Activated CD8-positive, alpha-beta memory T cell treated with anti-CD3 and anti-CD28 coated beads, Interleukin-2, amount 50 U/mL, for 1 hour (primary cell): ENCODE data around the gene BLOC1S3.

Experiments
- DNase-seq: peaks from one replicate; pipeline ENCODE4 v3.0.0-alpha.2; 2020; ENCODE audit errors: extremely low read depth

Gene BLOC1S3

DNA sequence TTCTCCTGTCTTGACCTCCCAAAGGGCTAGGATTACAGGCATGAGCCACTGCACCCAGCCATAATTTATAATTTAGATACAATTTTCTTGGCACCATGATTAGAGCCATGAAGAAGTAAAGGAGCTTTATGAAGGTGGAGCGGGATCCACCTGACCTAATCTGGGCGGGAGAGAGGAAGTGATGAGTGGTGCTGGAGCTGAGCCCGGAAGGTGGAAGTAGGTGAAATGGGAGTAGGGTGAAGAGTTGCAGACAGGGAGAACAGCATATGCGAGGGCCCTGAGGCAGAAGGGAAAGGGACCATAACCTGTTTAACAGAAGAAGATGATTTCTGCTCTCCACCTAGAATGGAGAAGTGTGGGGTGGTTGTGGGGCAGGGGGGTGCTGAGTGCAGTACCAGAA is 4.2 kb downstream of the BLOC1S3 start:
- DNase-seq = no peak

DNA sequence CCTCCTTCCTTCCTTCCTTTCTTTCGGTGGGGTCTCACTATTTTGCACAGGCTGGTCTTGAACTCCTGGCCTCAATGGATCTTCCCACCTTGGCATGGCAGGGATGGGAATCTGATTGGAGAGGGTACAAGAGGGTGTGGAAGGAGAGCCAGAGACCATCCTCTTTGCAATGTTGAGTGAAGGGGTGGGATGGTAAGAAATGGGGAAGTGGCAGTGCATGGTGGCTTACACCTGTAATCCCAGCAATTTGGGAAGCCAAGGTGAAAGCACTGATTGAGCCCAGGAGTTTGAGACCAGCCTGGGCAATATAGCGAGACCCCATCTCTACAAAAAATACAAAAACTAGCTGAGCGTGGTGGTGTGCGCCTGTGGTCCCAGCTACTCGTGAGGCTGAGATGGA is 5.5 kb downstream of the BLOC1S3 start:
- DNase-seq = no peak

DNA sequence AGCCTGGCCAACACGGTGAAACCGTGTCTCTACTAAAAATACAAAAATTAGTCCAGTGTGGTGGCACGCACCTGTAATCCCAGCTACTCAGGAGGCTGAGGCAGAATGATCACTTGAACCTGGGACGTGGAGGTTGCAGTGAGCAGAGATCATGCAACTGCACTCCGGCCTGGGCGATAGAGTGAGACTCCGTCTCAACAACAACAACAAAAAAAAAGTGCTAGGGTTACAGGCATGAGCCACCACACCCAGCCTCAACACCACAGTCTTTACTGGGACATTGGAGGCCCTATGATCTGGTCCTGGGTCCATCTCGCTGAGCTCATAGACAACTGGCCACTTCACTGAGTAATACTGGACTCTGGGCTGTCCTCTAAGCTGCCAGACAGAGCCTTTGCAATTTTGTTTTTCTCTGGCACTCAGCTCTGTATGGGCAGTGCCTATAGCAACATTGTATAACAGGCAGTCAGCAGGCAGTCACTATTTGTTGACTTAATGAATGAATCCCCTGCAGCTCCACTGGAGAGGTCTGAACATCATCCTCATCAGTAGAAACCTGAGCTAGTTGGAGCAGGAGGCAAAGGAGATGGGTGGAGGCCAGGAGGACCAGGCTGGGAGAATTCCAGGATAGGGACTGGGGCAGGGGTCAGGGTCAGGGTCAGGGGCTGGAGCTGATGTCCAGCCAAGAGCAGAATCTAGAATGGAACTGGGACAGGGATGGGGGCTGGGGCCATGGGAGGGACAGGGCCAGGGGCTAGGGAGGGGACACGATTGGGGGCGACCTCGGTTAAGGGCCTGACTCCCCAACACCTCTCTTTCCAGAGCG is 8.1 kb downstream of the BLOC1S3 start:
- DNase-seq = no peak

DNA sequence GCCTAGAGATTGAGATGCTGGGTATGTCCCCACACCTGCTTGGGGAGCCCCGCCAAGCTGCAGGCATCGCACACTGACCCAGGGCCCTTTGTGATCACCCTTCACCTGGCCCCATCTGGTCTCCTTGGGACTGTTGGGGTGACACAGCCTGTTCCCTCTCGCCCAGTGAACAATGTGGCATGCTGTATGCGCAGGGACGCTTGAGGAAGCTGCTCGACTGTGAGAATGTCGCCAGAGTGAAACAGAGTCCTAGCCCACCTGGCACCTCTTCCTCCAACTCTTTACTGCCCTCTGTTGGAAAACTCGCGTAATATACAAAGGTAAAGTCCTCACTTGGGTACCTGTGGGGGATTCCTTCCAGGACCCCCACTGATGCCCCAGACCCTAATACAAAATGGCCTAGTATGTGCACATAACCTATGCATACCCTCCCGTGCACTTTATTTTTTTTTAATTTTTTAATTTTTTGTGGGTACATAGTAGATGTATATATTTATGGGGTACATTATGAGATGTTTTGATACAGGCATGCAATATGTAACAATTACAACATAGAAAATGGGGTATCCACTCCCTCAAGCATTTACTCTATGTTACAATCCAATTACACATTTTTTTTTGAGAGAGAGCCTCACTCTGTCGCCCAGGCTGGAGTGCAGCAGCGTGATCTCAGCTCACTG is 9.0 kb downstream of the BLOC1S3 start:
- DNase-seq = no peak

DNA sequence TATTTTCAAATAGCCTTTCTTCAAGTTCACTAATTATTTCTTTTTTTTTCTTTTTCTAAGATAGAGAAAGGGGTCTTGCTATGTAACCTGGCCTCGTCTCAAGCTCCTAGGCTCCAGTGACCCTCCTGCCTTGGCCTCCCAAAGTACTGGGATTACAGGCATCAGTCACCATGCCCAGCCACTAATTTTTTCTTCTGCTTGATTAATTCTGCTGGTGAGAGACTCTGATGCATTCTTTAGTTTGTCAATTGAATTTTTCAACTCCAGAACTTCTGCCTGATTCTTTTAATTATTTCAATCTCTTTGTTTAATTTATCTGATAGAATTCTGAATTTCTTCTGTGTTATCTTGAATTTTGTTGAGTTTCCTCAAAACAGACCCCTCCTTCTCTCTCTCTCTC is 11.4 kb downstream of the BLOC1S3 start:
- DNase-seq = no peak

DNA sequence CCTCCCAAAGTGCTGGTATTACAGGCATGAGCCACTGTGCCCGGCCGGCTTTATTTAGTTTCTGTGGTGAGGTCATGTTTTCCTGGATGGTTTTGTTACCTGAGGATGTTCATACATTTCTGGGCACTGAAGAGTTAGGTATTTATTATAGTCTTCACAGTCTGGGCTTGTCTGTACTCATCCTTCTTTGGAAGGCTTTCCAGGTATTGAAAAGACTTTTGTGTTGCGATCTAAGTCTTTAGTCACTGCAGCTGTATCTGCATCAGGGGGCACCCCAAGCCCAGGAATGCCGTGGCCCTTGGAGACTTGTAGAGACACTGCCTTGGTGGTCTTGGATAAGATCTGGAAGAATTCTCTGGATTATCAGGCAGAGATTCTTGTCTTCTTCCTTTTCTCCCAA is 12.8 kb downstream of the BLOC1S3 start:
- DNase-seq = no peak

DNA sequence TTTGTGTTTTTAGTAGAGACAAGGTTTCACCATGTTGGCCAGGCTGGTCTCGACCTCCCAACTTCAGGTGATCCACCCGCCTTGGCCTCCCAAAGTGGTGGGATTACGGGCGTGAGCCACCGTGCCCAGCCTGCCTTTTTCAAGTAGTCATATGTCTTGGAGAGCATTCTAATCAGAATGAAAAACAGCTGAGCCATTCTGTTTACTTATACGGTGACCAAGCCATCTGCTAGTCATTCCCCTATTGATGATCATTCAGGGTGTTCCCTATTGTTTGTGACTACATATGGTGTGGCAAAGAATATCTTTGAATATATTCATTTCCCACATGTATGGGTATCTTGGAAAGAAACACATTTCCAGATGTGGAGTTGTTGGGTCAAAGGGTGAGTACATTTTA is 17.2 kb downstream of the BLOC1S3 start:
- DNase-seq = no peak

DNA sequence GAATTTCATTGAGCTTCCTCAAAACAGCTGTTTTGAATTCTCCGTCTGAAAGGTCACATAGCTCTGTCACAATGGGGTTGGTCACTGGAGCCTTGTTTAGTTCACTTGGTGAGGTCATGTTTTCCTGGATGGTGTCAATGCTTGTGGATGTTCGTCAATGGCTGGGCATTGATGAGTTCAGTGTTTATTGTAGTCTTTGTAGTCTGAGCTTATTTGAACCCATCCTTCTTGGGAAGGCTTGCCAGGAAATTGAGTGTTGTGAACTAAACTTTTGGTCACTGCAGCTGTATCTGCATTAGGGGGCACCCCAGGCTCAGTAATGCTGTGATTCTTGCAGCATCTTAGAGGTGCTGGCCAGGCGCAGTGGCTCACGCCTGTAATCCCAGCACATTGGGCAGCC is 22.0 kb downstream of the BLOC1S3 start:
- no peak for DNase-seq

DNA sequence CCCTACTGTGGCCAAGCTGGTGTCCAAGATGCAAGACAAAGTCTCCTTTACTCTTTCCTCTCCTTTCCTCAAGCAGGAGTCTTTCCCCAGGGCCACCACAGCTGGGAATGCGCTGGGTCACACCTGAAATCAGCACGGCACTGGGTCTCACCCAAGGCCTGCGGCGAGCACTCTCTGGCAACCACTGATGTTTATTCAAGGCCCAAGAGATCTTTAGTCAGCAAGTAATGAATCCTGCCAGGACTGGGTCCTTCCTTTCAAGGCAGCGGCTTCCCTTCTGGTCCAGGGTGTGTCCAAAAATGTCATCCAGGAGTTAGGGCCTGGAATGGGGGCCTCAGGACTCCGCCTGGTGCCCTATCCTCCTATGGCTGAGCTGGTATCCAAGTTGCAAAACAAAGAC is 24.1 kb downstream of the BLOC1S3 start:
- DNase-seq = no peak

DNA sequence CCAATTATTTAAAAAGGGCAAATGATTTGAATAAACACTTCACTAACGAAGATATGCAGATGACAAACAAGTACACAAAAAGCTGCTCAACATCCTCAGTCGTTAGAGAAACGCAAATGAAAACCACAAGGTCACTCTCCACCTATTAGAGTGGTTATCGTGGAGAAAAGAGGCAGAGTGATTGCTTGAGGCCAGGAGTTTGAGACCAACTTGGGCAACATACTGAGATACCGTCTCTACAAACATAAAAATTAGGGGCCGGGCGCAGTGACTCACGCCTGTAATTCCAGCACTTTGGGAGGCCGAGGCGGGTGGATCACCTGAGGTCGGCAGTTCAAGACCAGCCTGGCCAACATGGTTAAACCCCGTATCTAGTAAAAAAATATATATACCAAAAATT is 27.2 kb downstream of the BLOC1S3 start:
- DNase-seq = no peak

DNA sequence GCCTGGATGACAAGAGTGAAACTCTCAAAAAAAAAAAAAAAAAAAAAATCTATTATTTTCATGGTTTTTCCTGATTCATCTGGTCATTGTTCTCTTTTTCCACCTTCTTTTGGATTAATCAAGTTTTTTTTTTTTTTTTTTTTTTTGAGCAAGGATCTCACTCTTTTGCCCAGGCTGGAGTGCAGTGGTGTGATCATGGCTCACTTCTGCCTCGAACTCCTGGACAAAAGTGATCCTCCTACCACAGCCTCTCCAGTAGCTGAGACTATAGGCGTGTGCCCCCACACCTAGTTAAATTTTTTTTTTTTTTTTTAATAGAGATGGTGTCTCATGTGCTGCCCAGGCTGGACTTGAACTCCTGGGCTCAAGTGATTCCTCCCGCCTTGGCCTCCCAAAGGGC is 27.7 kb downstream of the BLOC1S3 start:
- DNase-seq = no peak

DNA sequence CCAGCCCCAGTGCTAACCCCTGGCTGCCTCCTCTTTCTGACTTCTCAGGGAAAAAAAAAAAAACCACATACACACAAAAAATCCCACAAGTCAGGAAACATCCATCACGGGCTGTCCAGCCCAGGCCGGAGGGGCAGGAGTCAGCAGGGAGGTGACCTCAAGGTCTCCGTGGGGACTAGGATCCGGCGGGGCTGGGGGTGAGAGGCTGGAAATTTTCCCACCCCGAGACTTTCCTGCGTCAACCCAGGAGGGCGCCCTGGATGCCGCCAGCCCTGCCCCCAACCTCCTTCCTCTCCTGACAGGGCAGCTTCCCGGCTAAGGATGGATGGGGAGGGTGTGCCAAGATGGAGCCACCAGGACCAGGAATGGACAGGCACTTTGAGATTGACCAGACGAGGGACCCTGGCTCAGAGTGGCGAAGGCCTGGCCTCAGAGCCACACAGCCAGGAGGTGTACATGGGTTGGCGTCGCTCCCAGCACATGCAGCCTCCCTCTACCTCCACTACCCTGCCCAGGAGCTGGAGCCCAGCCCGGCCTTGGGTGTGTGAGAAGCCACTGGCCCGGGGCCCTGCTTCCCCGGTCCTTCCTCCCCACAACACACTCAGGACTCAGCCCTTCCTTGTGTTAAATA is 33.3 kb downstream of the BLOC1S3 start:
- DNase-seq = no peak

DNA sequence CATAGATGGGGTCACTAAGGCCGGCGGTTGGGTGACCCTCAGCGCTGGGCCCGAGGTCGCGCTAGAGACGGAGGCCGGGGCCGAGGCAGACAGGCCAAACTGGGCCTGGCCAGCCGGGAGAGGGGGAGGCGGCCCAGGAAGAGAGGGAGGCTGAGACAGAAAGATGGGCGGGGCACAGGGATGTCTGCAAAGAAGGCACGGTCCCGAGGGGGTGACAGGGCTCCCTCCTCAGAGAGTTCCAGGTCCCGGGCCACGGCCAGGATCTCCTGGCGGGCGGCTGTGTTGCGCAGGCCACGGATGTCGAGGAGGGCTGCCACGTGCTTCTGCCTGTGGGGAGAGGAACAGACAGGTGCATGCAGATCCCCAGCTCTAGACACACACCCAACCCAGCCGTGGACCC is 34.4 kb downstream of the BLOC1S3 start:
- DNase-seq = no peak

DNA sequence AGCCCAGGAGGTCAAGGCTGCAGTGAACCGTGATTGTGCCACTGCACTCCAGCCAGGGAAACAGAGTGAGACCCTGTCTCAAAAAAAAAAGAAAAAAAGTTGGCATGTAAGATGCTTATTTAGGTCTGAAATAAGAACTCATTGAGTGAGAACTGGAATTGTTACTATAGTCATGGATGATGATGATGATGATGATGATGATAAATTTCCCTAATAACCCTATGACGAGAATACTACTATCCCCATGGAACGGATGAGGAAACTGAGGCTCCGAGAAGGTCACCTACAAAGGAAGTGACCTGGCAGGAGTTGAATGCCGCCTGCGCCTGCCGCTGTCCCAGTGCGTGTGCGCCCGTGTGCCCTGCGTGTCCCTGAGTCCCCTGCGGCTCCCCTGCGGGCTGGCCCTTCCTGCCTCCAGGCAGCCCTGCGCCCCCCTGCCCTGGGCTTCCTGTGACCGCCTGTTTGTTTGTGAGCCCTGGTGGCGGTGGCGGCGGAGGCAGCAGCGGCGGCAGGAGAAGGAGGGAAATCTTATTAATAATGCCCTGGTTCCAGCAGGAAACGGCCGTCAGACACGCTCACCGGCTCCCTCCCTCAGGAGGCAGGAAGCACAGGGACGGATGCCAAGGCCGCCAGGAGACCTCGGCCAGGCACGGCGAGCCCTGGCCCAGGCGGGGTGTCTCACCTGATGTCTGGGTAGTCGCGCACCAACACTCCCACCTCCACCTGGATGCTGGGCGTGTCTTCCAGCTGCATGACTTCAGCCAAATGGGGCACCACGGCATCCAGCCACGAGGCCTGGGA is 37.0 kb downstream of the BLOC1S3 start:
- no peak for DNase-seq

DNA sequence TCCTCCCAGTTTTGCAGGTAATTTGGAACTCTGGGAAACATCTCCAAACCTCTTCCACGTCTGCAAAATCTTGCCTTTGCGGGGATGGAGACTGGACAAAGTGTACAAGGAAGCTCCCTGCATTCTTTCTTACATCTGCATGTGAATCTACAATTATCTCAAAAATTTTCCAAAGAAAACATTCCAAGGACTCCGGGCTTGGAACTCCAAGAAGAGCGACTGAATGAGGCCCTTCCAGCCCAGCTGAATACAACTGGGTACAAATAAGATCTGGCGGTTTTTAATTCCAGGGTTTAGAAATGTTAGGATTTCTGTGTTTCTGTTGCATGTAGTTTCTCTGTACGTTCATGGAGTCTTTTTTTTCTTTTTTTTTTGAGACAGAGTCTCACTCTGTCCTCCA is 38.1 kb downstream of the BLOC1S3 start:
- no peak for DNase-seq

DNA sequence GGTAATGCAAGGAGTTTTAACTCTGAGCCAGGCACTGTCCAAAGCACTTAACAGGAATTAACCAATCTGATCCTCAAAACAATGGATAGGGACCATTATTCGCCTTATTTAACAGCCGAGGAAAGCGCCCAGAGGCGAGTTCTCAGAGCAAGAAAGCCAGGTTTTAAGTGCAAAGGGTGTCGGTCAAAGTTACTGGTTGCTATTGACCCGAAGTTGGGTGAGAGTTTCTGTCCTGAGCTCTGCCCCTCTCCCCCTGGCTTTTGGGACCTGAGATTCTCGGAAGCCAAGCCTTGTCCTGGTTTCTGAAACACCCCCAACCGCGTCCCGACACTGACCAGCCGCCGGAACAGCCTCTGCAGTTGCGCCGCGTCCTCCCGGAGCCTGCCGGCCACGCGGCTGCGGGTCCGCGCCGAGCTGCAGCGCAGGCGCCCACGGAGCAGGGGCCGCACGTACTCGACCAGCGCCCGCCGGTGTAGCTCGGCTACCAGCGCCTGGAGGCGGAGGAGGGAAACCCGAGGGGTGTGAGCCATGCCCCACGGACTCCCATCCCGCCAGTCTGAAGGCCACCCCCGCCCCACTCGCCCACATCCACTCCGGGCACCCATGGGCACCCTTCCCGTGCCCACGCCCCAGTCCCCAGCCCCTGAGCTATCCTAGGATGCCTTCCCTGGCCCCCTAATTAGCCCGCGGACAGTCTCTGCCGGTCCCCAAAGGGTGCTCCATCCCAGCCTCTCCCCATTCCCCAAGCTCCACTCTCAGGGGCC is 38.8 kb downstream of the BLOC1S3 start:
- DNase-seq = no peak

DNA sequence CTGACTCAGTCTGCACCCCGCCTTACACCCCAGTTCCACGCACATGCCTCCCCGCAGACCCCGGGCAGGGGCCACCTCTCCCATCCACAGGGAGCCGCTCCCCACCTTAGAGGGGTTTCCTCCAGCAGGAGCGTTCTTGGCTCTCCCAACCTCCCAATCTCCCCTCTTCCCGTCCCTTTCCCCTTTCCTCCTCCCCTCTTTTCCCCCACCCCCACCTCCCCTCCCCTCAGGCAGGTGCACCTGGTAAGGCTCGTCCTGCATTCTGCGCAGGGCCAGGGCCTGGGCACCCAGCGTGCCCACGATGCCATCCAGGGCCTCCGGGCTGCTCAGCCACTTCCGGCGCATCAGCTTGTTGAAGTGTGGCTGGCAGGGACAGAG is 39.4 kb downstream of the BLOC1S3 start:
- no peak for DNase-seq

DNA sequence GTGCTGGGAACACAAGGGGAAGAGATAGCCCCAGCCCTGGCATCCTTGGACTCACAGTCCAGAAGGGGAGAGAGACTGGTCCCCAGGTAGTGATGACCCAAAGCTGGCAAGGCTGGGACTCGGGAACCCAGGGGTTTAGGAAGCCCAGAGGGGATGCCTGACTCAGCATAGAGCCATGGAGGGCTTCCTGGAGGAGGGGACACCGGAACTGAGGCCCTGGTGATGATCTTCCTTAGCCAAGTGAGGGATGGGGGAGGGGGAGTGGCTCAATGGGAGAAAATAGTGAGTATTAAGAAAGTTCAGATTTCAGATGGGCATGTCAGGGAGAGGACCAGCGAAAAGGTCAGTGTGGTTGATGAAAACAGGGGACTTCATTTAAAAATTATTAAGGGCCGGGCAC is 39.8 kb downstream of the BLOC1S3 start:
- no peak for DNase-seq

DNA sequence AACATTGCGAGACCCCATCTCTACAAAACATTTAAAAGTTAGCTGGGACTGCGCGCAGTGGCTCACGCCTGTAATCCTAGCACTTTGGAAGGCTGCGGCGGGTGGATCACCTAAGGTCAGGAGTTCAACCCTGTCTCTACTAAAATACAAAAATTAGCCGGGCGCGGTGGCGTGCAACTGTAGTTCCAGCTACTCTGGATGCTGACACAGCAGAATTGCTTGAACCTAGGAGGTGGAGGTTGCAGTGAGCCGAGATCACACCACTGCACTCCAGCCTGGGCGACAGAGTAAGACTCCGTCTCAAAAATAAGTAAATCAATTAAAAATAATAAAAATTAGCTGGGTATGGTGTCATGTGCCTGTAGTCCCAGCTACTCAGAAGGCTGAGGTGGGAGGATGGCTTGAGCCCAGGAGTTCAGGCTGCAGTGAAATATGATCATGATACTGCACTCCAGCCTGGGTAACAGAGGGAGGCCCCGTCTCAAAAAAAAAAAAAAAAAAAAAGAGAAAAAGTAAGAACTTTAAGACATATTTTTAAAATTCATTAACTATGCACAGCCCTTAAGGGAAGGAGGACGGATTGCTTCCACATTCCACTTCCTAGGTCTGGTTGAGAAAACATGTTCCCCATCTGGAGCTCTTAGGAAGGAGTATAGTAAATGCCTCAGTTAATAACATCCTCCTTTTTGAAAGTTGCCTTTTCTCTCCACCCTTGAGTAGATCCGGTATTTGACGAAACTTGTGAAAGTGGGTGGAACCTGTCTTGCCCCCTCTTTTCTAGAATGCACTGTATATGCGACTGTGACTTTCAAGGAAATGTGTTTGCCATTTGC is 40.5 kb downstream of the BLOC1S3 start:
- DNase-seq = no peak

DNA sequence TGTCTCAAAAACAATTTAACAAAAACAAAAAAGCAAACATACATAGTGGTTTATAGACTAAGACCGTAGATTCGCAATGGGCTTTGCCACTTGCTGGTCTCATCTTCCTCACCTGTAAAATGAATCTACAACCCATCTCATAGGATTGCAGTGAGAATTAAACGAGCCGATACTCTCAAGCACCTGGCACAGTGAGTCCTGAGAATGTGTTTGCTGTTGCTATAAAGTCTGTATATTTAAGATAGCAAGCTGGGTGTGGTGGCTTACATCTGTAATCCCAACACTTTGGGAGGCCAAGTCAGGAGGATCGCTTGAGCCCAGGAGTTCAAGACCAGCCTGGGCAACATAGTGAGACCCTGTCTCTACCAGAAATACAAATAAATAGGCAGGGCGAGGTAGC is 44.1 kb downstream of the BLOC1S3 start:
- DNase-seq = no peak

DNA sequence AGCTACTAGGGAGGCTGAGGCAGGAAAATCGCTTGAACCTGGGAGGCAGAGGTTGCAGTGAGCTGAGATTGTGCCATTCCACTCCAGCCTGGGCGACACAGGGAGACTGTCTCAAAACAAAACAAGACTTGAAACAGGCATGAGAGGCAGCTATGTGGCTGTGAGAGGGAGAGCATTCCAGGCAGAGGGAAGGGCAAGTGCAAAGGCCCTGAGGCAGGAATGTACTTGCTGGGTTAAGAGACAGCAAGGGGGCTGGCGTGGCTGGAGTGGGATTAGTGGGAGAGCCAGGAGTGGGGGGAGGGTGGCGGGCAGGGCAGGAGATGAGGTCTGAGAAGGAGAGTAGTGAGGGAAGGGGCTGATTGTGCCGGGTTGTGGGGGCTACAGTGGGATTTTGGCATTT is 45.3 kb downstream of the BLOC1S3 start:
- no peak for DNase-seq
